Activated T-helper 17 cell treated with anti-CD3 and anti-CD28 coated beads, Interleukin-2, amount 50 U/mL, for 72 hours (primary cell): Measurements from ENCODE around the gene ANGPTL7. TPM values are rescaled to one million over a fixed set of nuclear protein-coding genes. Genes with fewer than 3 reads are reported as not detected.

ENCODE experiments used
- total RNA-seq, 2 donors: library from RNA; stranded (reverse); gene quantifications; one replicate each; pipeline ENCODE4 v1.2.3, GENCODE V29; 2022

The ANGPTL7 gene
- total RNA-seq, 2 donors from 2014 or later, result not detected

Other genes starting within 250 kb of the ANGPTL7 start
- 100 to 1,000 TPM; 120 to 186 TPM for gene TARDBP, start 176.7 kb upstream of the ANGPTL7 start, total RNA-seq
- gene MASP2, start 142.1 kb upstream of the ANGPTL7 start, total RNA-seq, result under 1 TPM in 1 of 2 donors, not detected in 1; 0.43 TPM
- 100 to 1,000 TPM in 1 of 2 donors, 10 to 100 TPM in 1; 83.9 to 225 TPM for gene SRM, start 129.3 kb upstream of the ANGPTL7 start, total RNA-seq
- gene EXOSC10, start 89.5 kb upstream of the ANGPTL7 start, total RNA-seq, result 100 to 1,000 TPM in 1 of 2 donors, 10 to 100 TPM in 1; 69.0 to 102 TPM
- gene MTOR, start 73.2 kb downstream of the ANGPTL7 start, total RNA-seq, result 10 to 100 TPM; 22.4 to 38.0 TPM
- 10 to 100 TPM; 17.8 to 43.8 TPM for gene UBIAD1, start 83.8 kb downstream of the ANGPTL7 start, total RNA-seq